ENCODE results near the gene KCNQ1. TPM values are rescaled to one million over a fixed set of nuclear protein-coding genes. Genes with fewer than 3 reads are reported as not detected.

KCNQ1 gene
- total and polyA plus RNA-seq, 2 donors (not counting 3 experiments of a cell fraction or from before 2014, with no cell fraction given), result 0.07 to 0.09 TPM

DNA sequence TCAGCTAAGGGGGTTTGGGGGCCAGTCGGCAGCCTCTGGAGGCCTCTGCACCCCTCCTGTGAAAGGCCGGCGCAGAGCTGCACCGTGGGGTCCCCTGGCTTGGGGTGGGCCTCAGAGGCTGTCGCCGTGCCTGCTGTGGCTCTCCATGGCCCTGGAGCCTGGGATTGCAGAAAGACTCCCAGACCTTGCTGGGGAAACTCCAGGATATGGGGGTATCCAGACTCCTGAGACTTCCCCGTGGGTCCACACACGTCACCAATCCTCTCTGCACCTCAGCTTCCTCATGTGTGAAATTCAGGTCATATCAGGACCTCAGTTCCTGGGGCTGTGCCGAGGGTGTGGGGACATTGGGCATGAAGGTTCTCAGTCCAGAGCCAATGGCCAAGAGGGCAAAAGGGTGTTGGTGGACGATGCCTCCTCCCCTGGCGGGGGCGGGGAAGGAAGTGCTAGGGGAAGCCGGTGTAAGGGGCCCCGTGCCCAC, 97.1 kb downstream of the KCNQ1 start:
- Histone ChIP-seq H4K20me1 (replicated peaks; ENCODE audit: control insufficient read depth, extremely low read depth, insufficient read depth, low read length) (no peaks in the 10 kb centered on the region), H3K4me2 (ENCODE audit: insufficient read depth, low read length) (no peak overlapping the region), H3K9ac (replicated peaks; ENCODE audit: extremely low read depth, insufficient read depth, low read length) (no peak overlapping the region), H3K36me3 (ENCODE audit: control insufficient read depth in 2 of 2, extremely low read depth in 1 of 2, insufficient read depth in 2 of 2, low read length in 2 of 2) (no peaks in the 10 kb centered on the region), H3K27ac (ENCODE audit: insufficient read depth, low read depth, low read length) (no peak overlapping the region), H3K27me3 (ENCODE audit: control insufficient read depth in 2 of 2, insufficient read depth in 2 of 2, low read length in 2 of 2) (no peaks in the 10 kb centered on the region), H3K4me3 (replicated peaks in 1 of 3; ENCODE audit: insufficient read depth in 1 of 3, low read depth in 1 of 3, low read length in 3 of 3) (no peak overlapping the region), H3K79me2 (ENCODE audit: control insufficient read depth, insufficient read depth, low read length) (no peaks in the 10 kb centered on the region), H3K4me1 (ENCODE audit: control insufficient read depth, extremely low read depth, insufficient read depth, low read length) (no peaks in the 10 kb centered on the region), H2AFZ (ENCODE audit: low read depth, low read length) (no peak overlapping the region), H3K9me3 (replicated peaks; ENCODE audit: control insufficient read depth, insufficient read depth, low read length) (no peaks in the 10 kb centered on the region), H3K9me1 (replicated peaks; ENCODE audit: control insufficient read depth, extremely low read depth, insufficient read depth, low read length) (no peaks in the 10 kb centered on the region)
- TF ChIP-seq MAX (IDR thresholded peaks at IDR 0.05; ENCODE audit: insufficient read depth, insufficient read length) (no peak), POLR2AphosphoS5 (IDR thresholded peaks at IDR 0.05; ENCODE audit: insufficient read depth, low read depth, low read length) (no peak), JUN (IDR thresholded peaks at IDR 0.05; ENCODE audit: borderline replicate concordance, insufficient read depth, insufficient read length, low read depth) (no peak), EZH2 (IDR thresholded peaks at IDR 0.05; ENCODE audit: borderline replicate concordance, low read depth, low read length, severe bottlenecking) (no peak), GATA2 (IDR thresholded peaks at IDR 0.05; ENCODE audit: insufficient read depth, insufficient read length, low read depth, low read length) (no peak), POLR2A (IDR thresholded peaks at IDR 0.05; ENCODE audit: low read depth, low read length) (no peak), FOS (IDR thresholded peaks at IDR 0.05; ENCODE audit: borderline replicate concordance, insufficient read depth, low read length) (no peak), MYC (IDR thresholded peaks at IDR 0.05; ENCODE audit: low read depth, low read length) (no peak)
- TF ChIP-seq, protein P1, sequence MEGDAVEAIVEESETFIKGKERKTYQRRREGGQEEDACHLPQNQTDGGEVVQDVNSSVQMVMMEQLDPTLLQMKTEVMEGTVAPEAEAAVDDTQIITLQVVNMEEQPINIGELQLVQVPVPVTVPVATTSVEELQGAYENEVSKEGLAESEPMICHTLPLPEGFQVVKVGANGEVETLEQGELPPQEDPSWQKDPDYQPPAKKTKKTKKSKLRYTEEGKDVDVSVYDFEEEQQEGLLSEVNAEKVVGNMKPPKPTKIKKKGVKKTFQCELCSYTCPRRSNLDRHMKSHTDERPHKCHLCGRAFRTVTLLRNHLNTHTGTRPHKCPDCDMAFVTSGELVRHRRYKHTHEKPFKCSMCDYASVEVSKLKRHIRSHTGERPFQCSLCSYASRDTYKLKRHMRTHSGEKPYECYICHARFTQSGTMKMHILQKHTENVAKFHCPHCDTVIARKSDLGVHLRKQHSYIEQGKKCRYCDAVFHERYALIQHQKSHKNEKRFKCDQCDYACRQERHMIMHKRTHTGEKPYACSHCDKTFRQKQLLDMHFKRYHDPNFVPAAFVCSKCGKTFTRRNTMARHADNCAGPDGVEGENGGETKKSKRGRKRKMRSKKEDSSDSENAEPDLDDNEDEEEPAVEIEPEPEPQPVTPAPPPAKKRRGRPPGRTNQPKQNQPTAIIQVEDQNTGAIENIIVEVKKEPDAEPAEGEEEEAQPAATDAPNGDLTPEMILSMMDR (IDR thresholded peaks at IDR 0.05; ENCODE audit: extremely low read depth in 1 of 2, insufficient read depth in 1 of 2, low read depth in 1 of 2, low read length in 2 of 2), result no peak
- POLR2A ChIA-PET, result no interaction called here
- DNase-seq (ENCODE audit: low read depth, low spot score), result no peak
- BruUV-seq (replicated peaks), result no TSS peak
- CTCF ChIA-PET, result no interaction called here
- intact Hi-C loops (cut with micrococcal nuclease) (no loop called here), dilution Hi-C loops (cut with MboI; ENCODE audit: extremely low pct_ligation_motif_present, low sequenced_read_pairs) (no loop called here)
- FAIRE-seq, result no peak
